Left forelimb (tissue), 1 donor: ENCODE results near the gene ZDHHC8.
A peak's percentile ranks its signal among the peaks of the same experiment; 100 is the strongest.

Source experiments
- DNase-seq: peaks from one replicate; pipeline ENCODE4 v3.0.0-alpha.2; 2018; ENCODE audit warnings: low spot score

ZDHHC8 gene

GRCh38 chr22:20114506-20115475 is 16.8 kb upstream of the ZDHHC8 start:
- DNase-seq: no peak

- no peak for DNase-seq
These were observed 15.8 kb upstream of the ZDHHC8 start, which contains the start of gene RANBP1 for GRCh38 chr22:20115691-20116375. Gene RANBP1, plus strand, starts transcription at chr22:20116104. Its CDS starts 81 bp downstream, at chr22:20116185.

GRCh38 chr22:20116376-20116950 is 15.1 kb upstream of the ZDHHC8 start:
- no peak for DNase-seq

- DNase-seq: peak; percentile 99
These were observed 14.5 kb upstream of the ZDHHC8 start, which contains the start of gene TRMT2A for GRCh38 chr22:20116951-20117632. Gene TRMT2A, minus strand, starts transcription at chr22:20117226. Its CDS starts 320 bp downstream, at chr22:20116906.

- no peak for DNase-seq
These were observed 13.8 kb upstream of the ZDHHC8 start for GRCh38 chr22:20117633-20118299.

GRCh38 chr22:20118300-20119020 is 13.1 kb upstream of the ZDHHC8 start:
- DNase-seq: no peak

GRCh38 chr22:20121856-20122415 is 9.7 kb upstream of the ZDHHC8 start:
- DNase-seq: no peak

GRCh38 chr22:20123366-20124082 is 8.1 kb upstream of the ZDHHC8 start:
- DNase-seq: no peak

- no peak for DNase-seq
These were observed 7.4 kb upstream of the ZDHHC8 start for GRCh38 chr22:20124083-20124787.

GRCh38 chr22:20125201-20126174 is 6.1 kb upstream of the ZDHHC8 start:
- DNase-seq: no peak

- no peak for DNase-seq
These were observed 5.1 kb upstream of the ZDHHC8 start for GRCh38 chr22:20126284-20127029.

- DNase-seq: no peak
These were observed 4.2 kb upstream of the ZDHHC8 start for GRCh38 chr22:20127318-20127868.

- DNase-seq: no peak
These were observed 3.6 kb upstream of the ZDHHC8 start for GRCh38 chr22:20127869-20128618.

GRCh38 chr22:20128619-20128901 is 3.0 kb upstream of the ZDHHC8 start:
- DNase-seq: no peak

- DNase-seq: no peak
These were observed 2.5 kb upstream of the ZDHHC8 start for GRCh38 chr22:20128902-20129746.

GRCh38 chr22:20129747-20130014 is 1.9 kb upstream of the ZDHHC8 start:
- no peak for DNase-seq
